ENCODE data around the gene IGHMBP2.

DNA sequence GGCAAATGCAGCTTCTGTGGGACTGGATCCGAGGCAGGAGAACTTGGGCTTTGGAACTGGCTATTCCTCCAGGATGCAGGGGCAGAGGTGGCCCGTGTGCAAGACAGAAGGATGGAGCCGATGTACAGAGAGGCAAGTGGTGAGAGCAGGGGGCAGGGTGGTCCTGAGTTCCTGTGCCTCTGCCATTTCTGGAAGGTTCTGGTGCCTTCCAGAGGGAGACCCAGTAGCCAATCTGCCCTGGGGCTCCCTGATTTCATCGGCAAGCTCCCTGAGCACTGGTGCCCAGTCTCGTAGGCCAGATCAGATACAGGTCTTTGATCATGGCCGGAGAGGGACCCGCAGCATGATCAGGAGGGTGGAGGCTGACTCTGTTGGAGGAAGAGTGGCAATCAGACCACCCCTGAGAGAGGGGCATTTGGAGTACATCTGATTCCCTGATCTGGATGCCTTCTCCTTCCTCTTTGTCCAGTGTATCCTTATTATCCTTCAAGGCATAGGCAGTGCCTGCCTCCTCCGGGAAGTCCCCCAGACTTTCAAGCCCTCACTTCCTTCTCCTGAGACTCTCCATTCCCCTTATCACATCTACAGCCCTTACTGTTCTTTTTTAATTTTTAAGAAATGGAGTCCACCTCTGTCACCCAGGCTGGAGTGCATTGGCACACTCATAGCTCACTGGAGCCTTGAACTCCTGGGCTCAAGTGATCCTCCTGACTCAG, 67.4 kb downstream of the IGHMBP2 start:
- TF ChIP-seq, protein P1, sequence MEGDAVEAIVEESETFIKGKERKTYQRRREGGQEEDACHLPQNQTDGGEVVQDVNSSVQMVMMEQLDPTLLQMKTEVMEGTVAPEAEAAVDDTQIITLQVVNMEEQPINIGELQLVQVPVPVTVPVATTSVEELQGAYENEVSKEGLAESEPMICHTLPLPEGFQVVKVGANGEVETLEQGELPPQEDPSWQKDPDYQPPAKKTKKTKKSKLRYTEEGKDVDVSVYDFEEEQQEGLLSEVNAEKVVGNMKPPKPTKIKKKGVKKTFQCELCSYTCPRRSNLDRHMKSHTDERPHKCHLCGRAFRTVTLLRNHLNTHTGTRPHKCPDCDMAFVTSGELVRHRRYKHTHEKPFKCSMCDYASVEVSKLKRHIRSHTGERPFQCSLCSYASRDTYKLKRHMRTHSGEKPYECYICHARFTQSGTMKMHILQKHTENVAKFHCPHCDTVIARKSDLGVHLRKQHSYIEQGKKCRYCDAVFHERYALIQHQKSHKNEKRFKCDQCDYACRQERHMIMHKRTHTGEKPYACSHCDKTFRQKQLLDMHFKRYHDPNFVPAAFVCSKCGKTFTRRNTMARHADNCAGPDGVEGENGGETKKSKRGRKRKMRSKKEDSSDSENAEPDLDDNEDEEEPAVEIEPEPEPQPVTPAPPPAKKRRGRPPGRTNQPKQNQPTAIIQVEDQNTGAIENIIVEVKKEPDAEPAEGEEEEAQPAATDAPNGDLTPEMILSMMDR (IDR thresholded peaks at IDR 0.05 in 2 of 3, conservative IDR thresholded peaks at IDR 0.05 in 1 of 3; ENCODE audit: borderline replicate concordance in 1 of 3, insufficient read depth in 1 of 3, low read depth in 2 of 3, low read length in 2 of 3) = no peak
- TF ChIP-seq EZH2phosphoT487 (IDR thresholded peaks at IDR 0.05; ENCODE audit: borderline replicate concordance) = no peak
- no peak for TF ChIP-seq TCF7L2 (IDR thresholded peaks at IDR 0.05; ENCODE audit: borderline replicate concordance, extremely low read depth, insufficient read depth, insufficient read length)
- TF ChIP-seq EZH2 (IDR thresholded peaks at IDR 0.05) = no peak
- no peak for TF ChIP-seq RAD21 (IDR thresholded peaks at IDR 0.05; ENCODE audit: low read depth)

Data from HCT116 (cell line).